Measurements from ENCODE around the gene MIX23.

MIX23 gene

DNA sequence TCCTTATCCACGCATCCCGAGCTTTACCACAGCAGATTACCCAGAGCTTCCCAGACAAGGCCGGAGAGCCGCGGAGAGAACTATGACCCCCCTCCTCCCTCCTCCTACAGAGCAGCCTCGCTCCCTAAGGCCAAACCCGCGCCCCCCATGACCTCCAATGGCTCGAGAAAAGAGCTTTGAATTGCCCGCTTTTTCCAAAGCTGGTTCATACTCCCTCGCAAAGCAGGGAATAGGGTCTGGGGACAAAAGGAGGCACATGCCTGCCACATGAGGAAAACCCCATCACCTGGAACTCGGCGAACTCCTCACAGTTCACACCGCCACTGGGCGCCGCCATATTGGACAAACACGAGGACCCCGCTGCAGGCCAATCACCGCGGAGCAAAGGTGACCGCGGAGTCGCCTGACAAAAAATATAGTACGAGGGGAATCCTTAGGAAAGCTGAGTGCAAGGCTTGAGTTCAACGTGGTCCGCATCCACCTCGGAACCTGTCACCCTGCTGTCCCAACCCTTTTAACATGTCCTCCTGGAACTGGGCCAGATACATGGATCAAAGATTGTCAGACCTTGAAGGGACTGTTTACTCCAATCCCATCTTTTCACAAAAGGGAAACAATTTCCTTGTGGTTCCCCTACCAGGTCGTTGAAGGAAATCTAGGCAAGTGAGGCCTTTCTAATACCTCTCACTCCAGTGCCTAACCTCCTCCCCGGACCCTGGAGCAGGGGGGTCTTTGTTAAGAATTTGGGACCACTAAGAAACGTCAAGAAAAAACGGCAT lies at the start of gene MIX23:
Gene MIX23, minus strand, starts transcription at position 344 of the 779 bp plus-strand sequence. Its CDS starts 7 bp downstream, at position 337.
- peak; percentile 79 to 83 for DNase-seq

DNA sequence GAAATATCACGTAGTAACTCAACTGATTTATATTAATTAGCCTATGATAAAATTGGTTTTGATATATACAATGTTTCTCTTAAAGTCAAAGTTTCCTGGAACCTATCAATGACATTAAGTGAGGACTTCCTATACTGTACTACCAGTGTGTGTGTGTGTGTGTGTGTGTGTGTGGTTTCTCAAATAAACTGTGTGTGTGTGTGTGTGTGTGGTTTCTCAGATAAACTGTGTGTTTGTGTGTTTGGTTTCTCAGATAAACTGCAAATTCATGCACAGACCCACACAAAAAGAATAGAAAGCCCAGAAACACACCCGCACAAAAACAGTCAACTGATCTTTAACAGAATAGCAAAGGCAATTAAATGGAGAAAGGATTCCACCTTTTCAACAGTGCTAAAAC lies 47.3 kb upstream of the MIX23 start:
- no peak for DNase-seq

DNA sequence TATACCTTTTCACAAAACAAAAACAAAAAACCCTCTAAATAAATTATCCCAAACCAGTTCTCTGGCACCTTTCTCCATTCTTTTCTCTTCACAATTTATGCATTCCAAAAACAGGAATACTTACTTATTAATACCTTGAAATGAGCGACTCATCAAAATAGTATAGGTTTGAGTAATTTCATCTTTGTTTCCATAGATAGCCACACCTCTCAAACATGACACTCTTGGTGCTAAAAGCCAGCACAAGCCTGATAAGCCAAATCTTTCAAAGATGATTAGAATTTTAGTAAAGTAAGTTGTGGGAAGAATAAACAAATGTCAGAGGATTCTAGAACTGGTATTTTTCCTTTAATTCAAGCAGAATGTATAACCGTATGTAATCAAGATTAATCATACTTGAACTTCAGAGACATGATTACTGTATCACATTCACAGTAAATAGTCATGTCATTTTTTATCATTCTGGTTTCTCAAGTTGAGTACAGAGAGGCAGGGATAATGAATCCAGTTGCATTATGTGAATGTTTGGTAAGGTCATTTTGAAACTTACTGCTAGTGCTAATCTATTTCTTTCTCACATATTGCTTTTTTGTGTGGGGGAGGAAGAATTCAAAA lies 44.9 kb upstream of the MIX23 start:
- DNase-seq = no peak

DNA sequence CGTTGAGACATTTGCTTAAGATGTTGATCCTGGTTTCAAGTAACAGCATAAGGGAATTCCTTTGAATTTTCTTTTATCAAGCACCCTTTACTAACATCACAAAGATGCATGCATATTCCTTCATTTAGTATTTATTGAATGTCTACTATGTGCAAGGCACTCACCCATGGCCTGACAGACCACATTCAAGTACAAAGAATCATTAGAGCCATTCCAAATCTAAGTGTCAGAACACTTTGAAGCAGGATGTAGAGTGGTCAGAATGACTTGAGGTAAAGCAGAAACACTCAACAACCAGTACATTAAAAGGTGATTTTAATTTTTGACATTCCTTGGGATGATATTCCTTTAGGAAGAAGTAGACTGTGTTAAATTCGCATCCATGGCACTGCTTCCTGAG lies 38.8 kb upstream of the MIX23 start:
- no peak for DNase-seq

DNA sequence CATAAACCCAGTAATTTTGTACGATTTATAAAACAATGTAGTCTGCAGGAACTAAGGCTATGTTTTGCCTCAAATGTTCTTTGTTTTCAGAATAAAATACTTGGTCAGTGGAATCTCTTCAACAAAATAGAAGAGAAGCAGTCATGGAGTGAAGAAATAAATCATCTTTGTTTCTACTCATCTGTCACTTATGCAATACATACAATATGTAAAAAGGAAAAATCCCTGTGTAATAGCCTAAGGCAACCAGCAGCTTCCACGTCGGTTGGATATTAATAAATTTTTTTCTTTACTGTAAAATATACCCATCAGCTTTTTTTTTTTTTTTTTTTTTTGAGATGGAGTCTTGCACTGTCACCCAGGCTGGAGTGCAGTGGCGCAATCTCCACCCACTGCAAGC lies 38.1 kb upstream of the MIX23 start:
- DNase-seq = no peak

DNA sequence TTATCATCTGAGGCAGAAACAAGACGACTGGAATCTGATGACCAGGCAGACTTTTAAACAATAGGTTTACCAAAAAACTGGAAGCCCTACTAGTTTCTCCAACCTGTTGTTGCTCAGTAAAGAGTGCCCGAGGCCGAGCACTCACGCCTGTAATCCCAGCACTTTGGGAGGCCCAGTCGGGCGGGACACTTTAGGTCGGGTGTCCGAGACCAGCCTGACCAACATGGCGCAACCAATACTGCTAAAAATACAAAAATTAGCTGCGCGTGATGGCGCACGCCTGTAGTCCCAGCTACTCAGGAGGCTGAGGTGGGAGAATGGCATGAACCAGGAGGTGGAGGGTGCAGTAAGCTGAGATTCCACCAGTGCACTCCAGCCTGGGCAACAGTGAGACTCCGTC lies 33.9 kb upstream of the MIX23 start:
- no peak for DNase-seq

DNA sequence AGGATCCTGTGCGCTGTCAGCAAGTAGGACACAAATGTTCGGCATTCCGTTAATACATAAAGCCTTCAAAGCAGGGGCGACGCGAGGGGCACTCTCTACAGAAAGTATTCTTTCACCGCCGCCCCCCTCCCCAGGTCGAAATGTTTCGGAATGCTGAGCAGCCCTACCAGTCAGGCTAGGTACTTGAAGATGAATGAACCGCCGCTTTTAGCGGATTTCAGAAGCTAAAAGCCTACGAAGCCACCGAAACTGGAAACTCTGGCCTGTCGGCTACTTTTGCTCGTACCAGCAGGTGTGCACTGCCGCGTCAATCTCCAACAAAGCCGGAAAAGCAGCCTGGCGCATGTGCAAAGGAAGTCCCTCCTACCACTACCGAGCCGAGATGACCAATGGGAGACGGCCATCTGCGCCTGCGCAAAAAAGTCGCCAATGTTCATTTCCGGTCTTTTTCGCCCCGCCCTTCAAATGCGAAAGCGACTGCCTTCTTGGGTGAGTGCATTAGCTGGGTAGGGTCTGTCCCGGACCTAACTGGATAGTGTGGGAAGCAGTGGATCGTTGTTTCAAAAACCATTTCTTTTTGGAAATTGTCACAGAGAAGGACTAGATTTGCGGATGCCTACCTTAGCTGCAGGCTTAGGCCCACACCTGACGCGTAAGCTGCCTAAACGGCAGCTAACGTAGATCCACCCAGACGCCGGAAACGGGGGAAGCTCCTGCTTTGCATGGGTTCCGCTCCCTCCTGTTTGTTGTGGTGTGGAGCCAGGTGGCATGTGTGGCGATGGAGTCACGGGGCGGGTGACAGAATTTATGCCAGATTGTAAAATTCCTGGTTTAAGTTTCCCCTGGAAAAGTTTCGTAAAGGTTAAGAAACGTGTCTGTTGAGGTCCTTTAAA lies 33.0 kb upstream of the MIX23 start, which contains the start of gene WDR5B:
Gene WDR5B, minus strand, starts transcription at position 301 of the 893 bp plus-strand sequence. CDS start 534 bp downstream, outside the sequence.
- DNase-seq = peak; percentile 98

DNA sequence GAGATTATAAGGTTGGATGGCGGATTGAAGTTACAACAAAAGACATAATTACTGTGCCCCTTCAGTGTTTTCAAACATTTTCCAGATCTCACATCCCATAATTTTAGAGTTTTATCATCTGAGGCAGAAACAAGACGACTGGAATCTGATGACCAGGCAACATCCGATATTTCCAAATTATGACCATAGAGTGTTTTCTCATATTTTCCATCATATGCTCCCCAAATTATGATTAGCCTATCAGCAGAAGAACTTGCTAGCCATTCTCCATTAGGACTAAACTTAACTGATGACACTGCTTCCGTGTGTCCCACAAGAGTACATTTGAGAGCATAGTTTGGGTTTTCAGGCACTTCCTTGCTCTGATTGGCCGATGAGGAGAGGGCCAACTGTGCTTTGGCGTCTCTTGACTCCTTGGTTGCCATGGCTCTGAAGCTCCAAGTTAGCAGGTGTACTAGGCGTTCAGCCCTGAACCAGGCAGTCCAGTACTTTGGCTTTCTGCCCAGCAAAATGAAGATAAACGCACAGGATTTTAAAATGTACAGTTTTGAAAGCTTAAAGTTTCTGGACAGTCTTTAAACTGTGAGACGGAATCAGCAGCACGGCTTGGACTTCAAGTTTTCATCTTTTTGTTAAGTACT lies 32.2 kb upstream of the MIX23 start:
- DNase-seq = peak; percentile 30 to 31

DNA sequence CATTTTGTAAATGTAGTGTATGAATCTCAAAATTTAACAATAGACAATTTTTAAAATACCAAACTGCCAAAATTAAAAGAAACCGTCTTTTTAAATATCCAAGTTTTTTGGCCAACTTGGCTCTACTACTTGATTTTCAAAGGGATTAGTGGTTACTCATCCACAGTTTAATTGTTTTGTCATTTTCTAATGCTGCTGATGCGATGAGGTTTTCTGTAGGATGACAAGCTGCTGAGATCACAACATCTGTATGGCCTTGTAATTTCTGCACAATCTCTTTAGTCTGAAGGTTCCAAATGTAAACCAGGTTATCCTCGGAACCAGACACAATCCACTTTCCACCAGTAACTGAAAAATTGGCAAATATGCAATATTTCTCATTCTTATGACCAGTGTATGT lies 31.4 kb upstream of the MIX23 start:
- DNase-seq = no peak

DNA sequence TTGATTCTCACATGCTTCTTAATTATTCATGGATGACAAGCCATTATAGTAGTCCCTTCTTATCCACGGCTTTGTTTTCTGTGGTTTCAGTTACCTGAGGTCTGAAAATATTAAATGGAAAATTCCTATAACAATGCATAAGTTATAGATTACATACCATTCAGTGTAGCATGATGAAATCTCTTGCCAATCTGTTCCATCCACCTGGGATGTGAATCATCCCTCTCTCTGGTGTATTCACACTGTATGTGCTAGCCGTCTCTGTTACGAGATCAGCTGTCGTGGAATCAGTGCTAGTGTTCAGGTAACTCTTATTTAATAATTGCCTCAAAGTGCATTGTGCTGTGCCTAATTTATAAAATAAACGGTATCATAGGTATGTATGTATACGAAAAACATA lies 27.6 kb upstream of the MIX23 start:
- no peak for DNase-seq

DNA sequence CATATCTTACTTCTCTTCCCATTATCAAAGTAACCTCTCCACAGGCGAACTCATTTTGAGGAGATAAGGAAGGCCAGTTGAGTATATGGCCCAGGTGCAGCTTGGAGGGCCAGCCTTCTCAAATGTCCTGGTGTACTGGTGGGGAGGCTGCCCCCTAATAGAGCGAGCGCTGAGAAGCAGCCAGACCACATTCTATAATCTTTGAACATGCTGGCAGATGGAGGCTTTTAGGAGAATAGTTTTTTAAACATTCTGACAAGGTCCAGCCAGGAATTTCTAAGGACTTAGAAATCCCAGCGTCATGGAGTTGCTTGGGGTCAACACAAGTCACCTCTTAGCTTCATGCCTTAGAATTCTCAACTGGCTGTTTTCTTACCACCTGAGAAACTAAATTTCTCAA lies 27.1 kb upstream of the MIX23 start:
- DNase-seq = no peak

DNA sequence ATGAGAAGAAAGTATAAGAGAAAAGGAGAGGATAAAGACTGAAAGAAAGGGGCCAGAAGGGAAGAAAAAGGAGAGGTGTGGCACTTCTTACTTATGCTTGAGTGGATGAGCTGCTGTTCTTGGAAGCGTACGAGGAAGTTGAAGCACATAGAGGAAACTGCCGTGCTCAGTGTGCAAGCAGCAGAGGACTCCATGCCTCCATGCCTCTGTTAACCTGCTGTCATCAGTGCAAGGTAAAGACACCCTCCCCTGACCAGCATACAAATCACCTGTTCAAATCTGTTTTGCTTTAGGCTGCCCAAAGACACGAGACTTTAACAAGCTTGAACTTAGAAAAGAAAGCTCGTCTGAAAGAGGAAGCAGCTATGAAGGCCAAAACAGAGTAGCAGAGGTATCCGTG lies 26.4 kb upstream of the MIX23 start:
- DNase-seq = no peak

DNA sequence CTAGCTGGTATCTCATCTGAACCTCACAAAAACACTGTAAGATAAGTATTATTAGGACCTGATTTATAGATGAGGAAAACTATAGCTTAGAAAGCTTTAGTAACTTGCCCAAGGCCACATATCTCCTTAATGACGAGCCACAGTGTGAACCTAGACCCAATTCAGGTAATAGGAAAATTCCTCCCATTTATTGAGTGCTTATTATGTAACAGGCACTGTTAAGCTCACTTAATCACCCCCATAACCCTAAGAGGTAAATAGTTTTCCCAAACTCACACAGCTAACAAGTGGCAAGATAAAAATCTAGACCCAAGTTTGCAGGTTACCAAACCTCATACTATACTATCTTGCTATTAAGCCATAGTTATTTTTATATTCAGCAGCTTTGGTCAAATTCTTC lies 24.9 kb upstream of the MIX23 start:
- DNase-seq = no peak

DNA sequence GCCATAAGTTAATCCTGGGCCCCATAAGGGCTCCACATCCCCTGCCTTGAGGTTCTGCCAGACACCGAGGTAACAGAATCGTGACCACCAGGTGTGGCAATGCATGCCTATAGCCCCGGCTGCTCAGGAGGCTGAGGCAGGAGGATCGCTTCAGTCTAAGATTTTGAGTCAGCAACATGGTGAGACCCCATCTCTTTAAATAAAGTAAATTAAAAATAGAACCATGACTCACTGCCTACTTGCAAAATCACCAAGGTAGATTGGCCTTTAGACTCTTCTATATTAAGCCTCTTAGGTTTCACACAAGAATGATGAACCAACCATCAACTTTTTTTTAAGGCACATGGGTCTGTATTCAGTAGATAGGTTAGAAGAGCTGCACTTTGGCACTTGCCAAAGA lies 23.2 kb upstream of the MIX23 start:
- DNase-seq = no peak

DNA sequence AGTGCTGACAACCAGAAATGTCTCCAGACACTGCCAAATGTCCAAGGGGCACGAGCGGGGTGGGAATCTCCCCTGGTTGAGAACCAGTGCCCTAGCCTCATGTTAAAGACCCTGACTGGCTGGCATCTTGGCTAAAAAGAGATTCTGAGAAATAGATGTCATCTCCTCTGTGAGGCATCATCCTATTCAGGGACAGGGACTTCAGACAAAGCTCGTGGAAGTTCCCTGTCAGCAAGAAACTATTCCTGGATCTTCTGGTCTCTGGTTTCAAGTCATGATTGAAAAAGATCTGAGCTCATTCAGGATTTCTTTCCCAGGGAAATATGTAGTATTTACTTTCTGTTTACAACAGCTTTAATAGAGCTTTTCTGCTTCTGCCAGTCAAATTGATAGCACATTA lies 22.0 kb upstream of the MIX23 start:
- no peak for DNase-seq

DNA sequence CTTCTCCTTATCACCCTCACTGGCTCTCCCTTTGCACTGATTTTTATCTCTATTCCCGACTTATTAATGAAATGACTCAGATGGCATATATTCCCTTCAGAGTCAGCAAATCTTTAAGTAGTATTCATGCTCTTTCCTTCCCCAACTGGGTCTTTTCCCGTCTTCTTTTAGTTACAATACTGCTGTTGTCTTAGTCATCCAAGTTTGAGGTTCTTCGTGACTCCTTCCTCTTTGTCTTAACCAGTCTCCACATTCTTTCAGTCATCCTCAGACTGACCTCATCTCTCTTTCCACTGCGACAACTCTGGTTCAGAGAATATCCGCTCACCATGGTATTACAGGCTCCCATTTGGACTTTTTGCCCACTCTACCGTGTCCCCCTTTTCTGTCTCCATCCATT lies 20.5 kb upstream of the MIX23 start:
- no peak for DNase-seq

DNA sequence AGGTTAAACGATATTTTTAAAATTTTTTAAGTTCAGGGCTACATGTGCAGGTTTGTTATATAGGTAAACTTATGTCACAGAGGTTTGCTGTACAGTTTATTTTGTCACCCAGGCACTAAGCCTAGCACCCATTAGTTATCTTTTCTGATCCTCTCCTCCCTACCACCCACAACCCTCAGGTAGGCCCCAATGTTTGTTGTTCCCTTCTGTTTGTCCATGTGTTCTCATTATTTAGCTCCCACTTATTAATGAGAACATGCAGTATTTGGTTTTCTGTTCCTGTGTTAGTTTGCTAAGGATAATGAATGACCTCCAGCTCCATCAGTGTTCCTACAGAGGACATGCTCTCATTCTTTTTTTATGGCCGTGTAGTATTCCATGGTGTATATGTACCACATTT lies 15.9 kb upstream of the MIX23 start:
- DNase-seq = no peak

DNA sequence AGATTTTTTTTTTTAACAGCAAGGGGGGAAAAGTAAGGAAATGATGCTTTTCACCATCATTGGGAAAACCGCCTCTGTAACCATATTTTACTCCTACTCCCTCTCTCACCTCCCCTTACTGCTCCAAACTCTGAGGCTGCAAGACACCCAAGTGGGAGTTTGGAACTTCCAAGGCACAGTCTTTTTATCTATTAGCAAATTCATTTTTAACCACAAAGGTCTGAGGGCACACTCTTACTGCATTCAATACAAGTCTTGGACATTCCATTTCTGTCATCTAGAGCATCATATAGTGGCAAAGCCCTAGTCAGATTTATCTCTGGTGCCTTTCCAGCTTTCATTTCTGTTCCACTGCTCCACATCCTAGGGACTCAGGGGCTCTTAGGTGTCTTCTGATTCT lies 14.2 kb upstream of the MIX23 start:
- DNase-seq = no peak

DNA sequence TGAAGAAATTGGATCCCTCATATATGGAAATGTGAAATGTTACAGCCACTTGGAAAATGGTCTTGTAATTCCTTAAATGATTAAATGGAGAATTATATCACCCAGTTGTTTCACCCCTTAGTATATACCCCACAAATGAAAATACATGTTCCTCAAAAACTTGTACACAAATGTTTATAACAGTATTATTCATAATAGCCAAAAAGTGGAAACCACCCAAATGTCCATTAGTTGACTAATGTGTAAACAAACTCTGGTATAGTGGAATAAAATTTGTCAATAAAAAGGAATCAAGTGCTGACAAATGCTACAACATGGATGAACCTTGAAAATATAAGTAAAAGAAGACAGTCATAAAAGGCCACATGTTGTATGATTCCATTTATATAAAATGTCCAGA lies 13.5 kb upstream of the MIX23 start:
- DNase-seq = no peak

DNA sequence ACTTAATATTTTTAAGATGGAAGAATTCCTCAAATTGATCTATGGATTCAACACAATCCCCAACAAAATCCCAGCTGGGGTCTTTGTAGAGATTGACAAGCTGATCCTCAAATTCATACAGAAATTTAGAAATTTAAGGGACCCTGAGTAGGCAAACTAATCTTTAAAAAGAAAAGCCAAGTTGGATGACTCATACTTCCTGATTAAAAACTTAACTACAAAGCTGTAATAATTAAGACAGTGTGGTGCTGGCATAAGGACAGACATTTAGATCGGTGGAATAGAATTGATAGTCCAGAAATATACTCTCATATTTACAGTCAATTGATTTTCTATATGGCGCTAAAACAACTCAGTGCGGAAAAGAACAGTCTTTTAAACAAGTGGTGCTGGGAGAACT lies 12.6 kb upstream of the MIX23 start:
- DNase-seq = no peak

DNA sequence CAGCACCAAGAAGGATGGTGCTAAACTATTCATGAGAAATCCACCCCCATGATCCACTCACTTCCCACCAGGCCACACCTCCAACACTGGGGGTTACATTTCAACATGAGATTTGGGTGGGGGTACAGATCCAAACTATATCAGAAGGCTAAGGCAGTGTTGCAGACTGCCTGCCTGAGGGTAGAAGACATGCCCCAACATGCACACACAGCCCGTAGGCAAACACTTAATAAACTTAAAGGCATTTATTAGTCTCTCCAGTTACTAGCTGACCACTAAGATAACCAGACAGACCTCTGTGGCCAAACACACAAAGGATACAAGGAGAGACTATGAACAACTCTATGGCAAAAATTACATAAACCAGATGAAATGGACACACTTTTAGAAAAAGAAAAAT lies 11.1 kb upstream of the MIX23 start:
- DNase-seq = no peak

DNA sequence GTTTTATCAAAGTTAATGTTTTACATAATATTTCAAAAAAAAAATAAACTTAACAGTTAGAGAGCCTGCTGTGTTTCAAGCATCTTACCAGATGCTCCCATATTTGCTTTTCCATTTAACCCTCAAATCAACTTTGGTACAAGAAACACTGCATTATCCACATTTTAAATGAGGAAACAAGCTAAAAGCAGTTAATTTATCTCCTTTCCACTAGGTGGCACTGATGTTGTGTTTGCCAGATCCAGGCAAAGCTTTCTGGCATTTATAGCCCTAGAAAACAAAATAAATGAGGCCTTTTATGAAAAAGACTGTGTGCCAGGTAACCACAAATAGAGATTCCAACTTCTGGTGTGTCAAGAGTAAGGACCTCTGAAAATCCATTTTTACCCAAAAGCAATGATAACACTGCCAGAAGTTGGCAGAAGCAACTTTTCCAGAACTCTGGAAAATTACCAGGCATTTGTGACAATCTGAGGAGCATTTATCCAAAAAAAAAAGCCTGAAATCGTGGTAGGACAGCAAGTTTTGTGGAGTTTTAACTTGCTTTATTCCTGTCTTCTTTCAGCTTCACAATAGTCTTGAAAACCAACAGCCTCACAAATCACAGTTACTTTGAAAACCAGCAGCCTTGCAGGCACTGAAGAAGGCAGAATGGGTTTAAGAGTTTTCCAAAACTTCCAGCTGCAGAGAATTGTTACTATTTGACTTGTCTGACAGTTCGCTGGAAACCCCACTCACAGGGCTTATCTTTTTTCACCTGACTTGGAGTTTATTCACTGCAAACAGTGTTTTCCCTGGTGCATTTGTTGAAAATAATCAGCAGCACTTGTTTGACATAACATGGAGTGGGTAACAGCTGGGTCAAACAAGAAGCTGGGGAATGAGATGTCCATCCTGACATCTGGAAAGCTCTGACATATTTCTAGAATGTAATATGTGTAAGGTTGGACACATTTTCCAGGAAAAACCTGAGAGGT lies 10.1 kb upstream of the MIX23 start:
- DNase-seq = no peak
